Upper lobe of left lung (tissue), 6 donors: ENCODE results near the gene MSL2. TPM values are rescaled to one million over a fixed set of nuclear protein-coding genes. Genes with fewer than 3 reads are reported as not detected.
A peak's percentile ranks its signal among the peaks of the same experiment; 100 is the strongest.

ENCODE experiments used
- ATAC-seq, 2 donors: fragments of 200-7000 bp; cut with Tn5 transposase; one replicate each; pipeline ENCODE4 v1.9.1; 2022; ENCODE audit warnings: mild to moderate bottlenecking in 2 of 2, moderate library complexity in 2 of 2; ENCODE audit not compliant: low FRiP score in 2 of 2
- DNase-seq, 2 donors: peaks; one replicate each; pipeline ENCODE4 v3.0.0-alpha.2; 2019 to 2020
- H3K27ac ChIP-seq, 4 donors: fragments of 200-600 bp; sonication (generic); one replicate each; pipeline ENCODE4 v1.5.1; 2016 to 2019
- H3K27me3 ChIP-seq, 4 donors: fragments of 200-600 bp; sonication (generic); one replicate each; pipeline ENCODE4 v1.5.1; 2017 to 2019
- H3K36me3 ChIP-seq, 4 donors: fragments of 200-600 bp; sonication (generic); one replicate each; pipeline ENCODE4 v1.5.1; 2016 to 2019
- H3K4me1 ChIP-seq, 4 donors: fragments of 200-600 bp; sonication (generic); one replicate each; pipeline ENCODE4 v1.5.1; 2018 to 2019
- H3K4me3 ChIP-seq, 4 donors: fragments of 200-600 bp; sonication (generic); one replicate each; pipeline ENCODE4 v1.5.1; 2017 to 2019; ENCODE audit warnings: mild to moderate bottlenecking in 2 of 4, moderate library complexity in 1 of 4
- H3K9me3 ChIP-seq, 4 donors: fragments of 200-600 bp; sonication (generic); one replicate each; pipeline ENCODE4 v1.5.1; 2018 to 2019
- EP300 ChIP-seq, 4 donors: sonication (generic); formaldehyde crosslinking; IDR thresholded peaks; one replicate each; pipeline ENCODE4 v1.5.1; 2017; ENCODE audit warnings: antibody characterized with exemption in 4 of 4, control low read depth in 2 of 4
- POLR2A ChIP-seq, 4 donors: fragments of 450-650 bp; IDR thresholded peaks; one replicate each; pipeline ENCODE4 v1.5.1; 2016 to 2017; ENCODE audit warnings: antibody characterized with exemption in 4 of 4, mild to moderate bottlenecking in 2 of 4
- POLR2AphosphoS5 ChIP-seq, 2 donors: sonication (generic); formaldehyde crosslinking; IDR thresholded peaks; one replicate each; pipeline ENCODE4 v1.5.1; 2017; ENCODE audit warnings: antibody characterized with exemption in 2 of 2
- WGBS, 2 donors: methylation state at CpG; one replicate each; pipeline ENCODE4 v1.1.5; 2017 to 2018; 5-methylcytosine and 5-hydroxymethylcytosine counted together
- total RNA-seq, 6 donors: library from RNA; depleted of rRNA in 4 of 6; stranded (reverse); fragments of >200 nt in 4 of 6; gene quantifications; one replicate each; pipeline versions ENCODE4 v1.1.0 to v1.2.1, GENCODE V29; 2016 to 2021
- TF ChIP-seq, protein P1 (sequence below), 6 experiments: fragments of 450-650 bp in 4 of 6; fragments of 200-600 bp in 2 of 6; sonication (generic) in 2 of 6; IDR thresholded peaks; one replicate each; pipeline ENCODE4 v1.5.1; 2016 to 2019; ENCODE audit warnings: antibody characterized with exemption in 6 of 6
- donor health status: DM: no; HTN: no; CAD: no; lungs with moderate emphysema.
- donor health status: DM: no; HTN: yes; CAD: no; lungs with severe emphysema.

The MSL2 gene
- total RNA-seq, 6 donors from 2014 or later = 15.1 to 42.6 (median 33.4) TPM

DNA sequence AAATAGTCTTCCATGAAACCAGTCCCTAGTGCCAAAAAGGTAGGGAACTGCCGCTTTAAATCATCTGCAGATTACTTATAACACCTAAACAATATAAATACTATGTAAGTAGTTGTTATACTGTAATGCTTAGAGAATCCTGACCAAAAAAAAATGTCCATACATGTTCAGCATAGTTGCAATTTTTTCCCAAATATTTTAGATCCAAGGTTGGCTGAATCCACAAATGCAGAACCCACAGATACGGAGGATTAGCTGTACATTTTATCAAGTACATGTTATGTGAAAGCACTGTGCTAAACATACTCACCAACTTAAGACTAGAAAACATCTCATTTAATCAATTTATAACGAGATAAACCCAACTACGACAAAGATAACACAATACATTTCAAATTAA is 9.3 kb downstream of the MSL2 start:
- Histone ChIP-seq H3K27me3 (no peaks in the 10 kb centered on the region), H3K4me1 (peaks cover 66 to 92% (median 76%) of the 10 kb centered on the region in 4 donors), H3K27ac (peak overlapping the region in 2 of 4 donors; percentile 4 to 25), H3K36me3 (no peaks in the 10 kb centered on the region), H3K9me3 (no peaks in the 10 kb centered on the region), H3K4me3 (no peak overlapping the region)
- no peak for DNase-seq
- WGBS, 2 donors = 54 to 68% methylated on average over 4 of the region's 4 CpGs
- ATAC-seq = no peak
- TF ChIP-seq POLR2AphosphoS5 (IDR thresholded peaks at IDR 0.05) = no peak

DNA sequence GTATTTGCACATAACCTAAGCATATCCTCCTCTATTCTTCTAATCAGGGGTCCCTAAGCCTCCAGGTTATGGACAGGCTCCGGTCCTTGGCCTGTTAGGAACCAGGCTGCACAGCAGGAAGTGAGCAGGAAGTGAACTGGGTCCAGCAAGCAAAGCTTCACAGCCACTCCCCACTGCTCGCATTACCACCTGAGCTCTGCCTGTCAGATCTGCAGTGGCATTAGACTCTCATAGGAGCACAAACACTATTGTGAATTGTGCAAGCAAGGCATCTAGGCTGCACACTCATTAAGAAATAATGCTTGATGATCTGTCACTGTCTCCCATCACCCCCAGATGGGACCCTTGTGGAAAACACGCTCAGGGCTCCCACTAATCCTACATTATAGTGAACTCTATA is 9.8 kb downstream of the MSL2 start:
- ATAC-seq (peak in 1 of 2 donors; percentile 54), DNase-seq (peak in 1 of 2 donors; percentile 79)
- H3K4me1 ChIP-seq = peaks cover 62 to 92% (median 73%) of the 10 kb centered on the region in 4 donors
- peak overlapping the region in 1 of 4 donors; percentile 25 for H3K27ac ChIP-seq
- no peaks in the 10 kb centered on the region for H3K36me3 ChIP-seq
- no peak overlapping the region for H3K4me3 ChIP-seq
- H3K9me3 ChIP-seq = no peaks in the 10 kb centered on the region
- TF ChIP-seq EP300 (IDR thresholded peaks at IDR 0.05) = no peak
- WGBS, 2 donors = 39 to 48% methylated on average over 2 to 3 of the region's 3 CpGs
- no peaks in the 10 kb centered on the region for H3K27me3 ChIP-seq

DNA sequence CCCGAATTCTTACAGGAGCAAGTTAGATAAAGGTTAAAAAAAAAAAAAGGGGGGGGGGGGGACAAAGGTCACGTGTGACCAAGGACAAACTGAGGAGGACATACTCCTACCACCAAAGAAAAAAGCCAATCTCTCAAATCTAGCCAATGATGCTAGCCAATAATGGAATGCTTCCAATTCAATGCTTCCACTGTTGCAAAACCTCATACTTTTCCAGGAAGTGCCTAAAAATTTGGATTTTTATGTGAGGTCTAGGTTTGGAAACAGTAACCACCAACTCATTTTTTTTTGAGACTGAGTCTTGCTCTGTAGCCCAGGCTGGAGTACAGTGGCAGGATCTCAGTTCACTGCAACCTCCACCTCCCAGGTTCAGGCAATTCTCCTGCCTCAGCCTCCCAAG is 11.4 kb downstream of the MSL2 start:
- WGBS, 2 donors = 73 to 79% methylated on average over 2 of the region's 2 CpGs
- H3K27ac ChIP-seq = no peak overlapping the region

DNA sequence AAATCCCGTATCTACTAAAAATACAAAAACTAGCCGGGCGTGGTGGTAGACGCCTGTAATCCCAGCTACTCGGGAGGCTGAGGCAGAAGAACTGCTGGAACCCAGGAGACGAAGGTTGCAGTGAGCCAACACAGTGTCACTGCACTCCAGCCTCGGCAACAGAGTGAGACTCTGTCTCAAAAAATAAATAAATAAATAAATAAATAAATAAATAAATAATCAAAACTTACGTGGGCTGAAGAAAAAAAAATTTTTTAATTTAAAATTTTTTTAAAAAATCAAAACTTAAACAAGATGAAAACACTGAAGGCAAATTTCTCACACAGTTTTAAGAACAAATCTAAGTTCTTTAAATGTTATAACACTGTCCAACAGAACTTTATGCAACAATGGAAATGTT is 14.4 kb downstream of the MSL2 start:
- ATAC-seq (no peak), DNase-seq (no peak)
- Histone ChIP-seq H3K4me3 (no peak overlapping the region), H3K36me3 (no peaks in the 10 kb centered on the region), H3K9me3 (no peaks in the 10 kb centered on the region), H3K27ac (no peak overlapping the region), H3K4me1 (peaks cover 40 to 86% (median 62%) of the 10 kb centered on the region in 4 donors), H3K27me3 (no peaks in the 10 kb centered on the region)
- TF ChIP-seq POLR2AphosphoS5 (IDR thresholded peaks at IDR 0.05) (no peak), EP300 (IDR thresholded peaks at IDR 0.05) (no peak), POLR2A (IDR thresholded peaks at IDR 0.05) (no peak)
- TF ChIP-seq, protein P1, sequence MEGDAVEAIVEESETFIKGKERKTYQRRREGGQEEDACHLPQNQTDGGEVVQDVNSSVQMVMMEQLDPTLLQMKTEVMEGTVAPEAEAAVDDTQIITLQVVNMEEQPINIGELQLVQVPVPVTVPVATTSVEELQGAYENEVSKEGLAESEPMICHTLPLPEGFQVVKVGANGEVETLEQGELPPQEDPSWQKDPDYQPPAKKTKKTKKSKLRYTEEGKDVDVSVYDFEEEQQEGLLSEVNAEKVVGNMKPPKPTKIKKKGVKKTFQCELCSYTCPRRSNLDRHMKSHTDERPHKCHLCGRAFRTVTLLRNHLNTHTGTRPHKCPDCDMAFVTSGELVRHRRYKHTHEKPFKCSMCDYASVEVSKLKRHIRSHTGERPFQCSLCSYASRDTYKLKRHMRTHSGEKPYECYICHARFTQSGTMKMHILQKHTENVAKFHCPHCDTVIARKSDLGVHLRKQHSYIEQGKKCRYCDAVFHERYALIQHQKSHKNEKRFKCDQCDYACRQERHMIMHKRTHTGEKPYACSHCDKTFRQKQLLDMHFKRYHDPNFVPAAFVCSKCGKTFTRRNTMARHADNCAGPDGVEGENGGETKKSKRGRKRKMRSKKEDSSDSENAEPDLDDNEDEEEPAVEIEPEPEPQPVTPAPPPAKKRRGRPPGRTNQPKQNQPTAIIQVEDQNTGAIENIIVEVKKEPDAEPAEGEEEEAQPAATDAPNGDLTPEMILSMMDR (IDR thresholded peaks at IDR 0.05) = no peak
- 85 to 92% methylated on average over 8 of the region's 8 CpGs for WGBS, 2 donors

More for the DNA sequence above, 11.4 kb downstream of the MSL2 start:
- no peaks in the 10 kb centered on the region for H3K36me3 ChIP-seq
- ATAC-seq (peak in 1 of 2 donors; percentile 56), DNase-seq (no peak)
- TF ChIP-seq POLR2A (IDR thresholded peaks at IDR 0.05) = no peak
- TF ChIP-seq, protein P1 (IDR thresholded peaks at IDR 0.05) = no peak
- no peak for TF ChIP-seq POLR2AphosphoS5 (IDR thresholded peaks at IDR 0.05)
- TF ChIP-seq EP300 (IDR thresholded peaks at IDR 0.05) = no peak
- no peaks in the 10 kb centered on the region for H3K27me3 ChIP-seq
- H3K4me1 ChIP-seq = peaks cover 51 to 89% (median 72%) of the 10 kb centered on the region in 4 donors
- no peaks in the 10 kb centered on the region for H3K9me3 ChIP-seq
- H3K4me3 ChIP-seq = no peak overlapping the region

DNA sequence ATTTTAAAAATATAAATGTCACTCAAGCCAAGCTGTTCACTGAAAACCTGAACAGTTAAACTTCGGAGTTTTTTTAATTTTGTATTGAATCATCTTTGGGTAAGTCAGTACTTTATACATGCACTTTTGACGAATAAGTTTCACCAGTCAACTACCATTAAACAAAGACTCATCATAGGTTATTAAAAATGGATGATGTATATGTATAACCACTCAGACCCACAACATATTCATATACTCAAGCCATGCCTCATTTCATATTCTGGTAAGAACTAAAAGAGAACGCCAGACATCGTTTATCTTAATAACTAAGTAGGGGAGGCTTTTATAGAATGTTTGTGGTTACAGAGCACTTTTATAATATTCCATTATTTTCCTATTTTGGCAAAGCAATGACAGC is 18.3 kb downstream of the MSL2 start:
- DNase-seq (no peak), ATAC-seq (no peak)

More for the DNA sequence above, 18.3 kb downstream of the MSL2 start:
- Histone ChIP-seq H3K9me3 (no peaks in the 10 kb centered on the region), H3K4me3 (no peak overlapping the region), H3K36me3 (no peaks in the 10 kb centered on the region), H3K27me3 (no peaks in the 10 kb centered on the region), H3K27ac (no peak overlapping the region), H3K4me1 (peaks cover 46 to 87% (median 55%) of the 10 kb centered on the region in 4 donors)
- TF ChIP-seq POLR2A (IDR thresholded peaks at IDR 0.05) (no peak), EP300 (IDR thresholded peaks at IDR 0.05) (no peak), POLR2AphosphoS5 (IDR thresholded peaks at IDR 0.05) (no peak)
- TF ChIP-seq, protein P1 (IDR thresholded peaks at IDR 0.05) = no peak
- 59 to 67% methylated on average over 4 of the region's 4 CpGs for WGBS, 2 donors
